GM12801 (cell line): ENCODE measurements around the gene METTL21C.

Experiments
- TF ChIP-seq, protein P1 (sequence below): IDR thresholded peaks from one replicate; pipeline ENCODE4 v1.5.1; 2011; ENCODE audit warnings: control low read depth; ENCODE audit not compliant: insufficient read length; ENCODE audit errors: extremely low read depth

The METTL21C gene

DNA sequence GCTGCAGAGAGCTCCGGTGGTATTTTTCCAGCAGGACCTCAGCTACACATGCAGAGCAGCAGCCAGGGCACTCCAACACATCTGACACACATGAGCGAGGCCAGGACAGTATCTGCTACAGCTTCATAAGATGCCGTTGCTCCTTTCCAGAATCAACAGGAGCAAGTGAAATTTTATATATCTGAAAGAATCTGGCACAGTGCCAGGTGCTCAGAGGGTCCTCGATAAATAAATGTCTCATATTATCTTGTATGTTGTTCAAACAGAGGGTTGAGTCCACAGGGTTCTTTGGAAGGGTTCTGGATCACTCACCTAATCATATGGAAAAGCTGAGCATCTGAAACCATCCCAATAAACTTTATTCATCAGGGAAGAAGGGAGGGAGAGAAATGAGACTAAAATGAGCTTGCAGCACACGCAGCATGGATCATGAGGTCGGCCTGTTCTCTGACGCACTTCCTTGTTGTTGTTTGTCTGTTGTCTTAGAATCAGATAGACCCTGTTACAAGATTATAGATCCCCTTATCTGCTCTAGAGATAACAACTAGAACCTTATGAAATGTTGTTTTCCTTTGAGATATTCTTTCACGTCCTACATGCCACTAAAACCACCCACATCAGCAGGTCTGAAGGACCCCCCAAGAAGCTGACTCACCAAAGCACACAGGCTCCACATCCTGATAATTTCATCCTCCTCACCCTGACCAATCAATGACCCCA is 3.2 kb upstream of the METTL21C start:
- TF ChIP-seq, protein P1, sequence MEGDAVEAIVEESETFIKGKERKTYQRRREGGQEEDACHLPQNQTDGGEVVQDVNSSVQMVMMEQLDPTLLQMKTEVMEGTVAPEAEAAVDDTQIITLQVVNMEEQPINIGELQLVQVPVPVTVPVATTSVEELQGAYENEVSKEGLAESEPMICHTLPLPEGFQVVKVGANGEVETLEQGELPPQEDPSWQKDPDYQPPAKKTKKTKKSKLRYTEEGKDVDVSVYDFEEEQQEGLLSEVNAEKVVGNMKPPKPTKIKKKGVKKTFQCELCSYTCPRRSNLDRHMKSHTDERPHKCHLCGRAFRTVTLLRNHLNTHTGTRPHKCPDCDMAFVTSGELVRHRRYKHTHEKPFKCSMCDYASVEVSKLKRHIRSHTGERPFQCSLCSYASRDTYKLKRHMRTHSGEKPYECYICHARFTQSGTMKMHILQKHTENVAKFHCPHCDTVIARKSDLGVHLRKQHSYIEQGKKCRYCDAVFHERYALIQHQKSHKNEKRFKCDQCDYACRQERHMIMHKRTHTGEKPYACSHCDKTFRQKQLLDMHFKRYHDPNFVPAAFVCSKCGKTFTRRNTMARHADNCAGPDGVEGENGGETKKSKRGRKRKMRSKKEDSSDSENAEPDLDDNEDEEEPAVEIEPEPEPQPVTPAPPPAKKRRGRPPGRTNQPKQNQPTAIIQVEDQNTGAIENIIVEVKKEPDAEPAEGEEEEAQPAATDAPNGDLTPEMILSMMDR = no peak

DNA sequence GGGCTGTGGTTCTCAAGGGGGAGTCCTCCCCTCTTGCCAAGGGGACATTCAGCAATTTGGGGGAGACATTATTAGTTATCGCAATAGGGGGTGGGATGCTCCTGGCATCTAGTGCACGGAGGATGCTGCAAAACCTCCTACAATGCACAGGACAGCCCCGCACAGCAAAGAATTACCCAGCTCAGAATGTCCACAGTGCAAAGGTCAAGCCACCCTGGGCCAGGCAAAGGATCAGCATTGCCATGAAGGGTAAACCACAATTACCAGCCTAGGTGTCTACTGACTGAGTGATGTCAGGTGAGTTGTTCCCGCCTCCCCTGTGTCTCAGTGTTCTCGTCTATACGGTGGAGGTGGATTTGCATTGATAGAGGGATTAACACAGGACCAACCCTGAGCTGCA is 2.4 kb upstream of the METTL21C start:
- TF ChIP-seq, protein P1 = no peak

DNA sequence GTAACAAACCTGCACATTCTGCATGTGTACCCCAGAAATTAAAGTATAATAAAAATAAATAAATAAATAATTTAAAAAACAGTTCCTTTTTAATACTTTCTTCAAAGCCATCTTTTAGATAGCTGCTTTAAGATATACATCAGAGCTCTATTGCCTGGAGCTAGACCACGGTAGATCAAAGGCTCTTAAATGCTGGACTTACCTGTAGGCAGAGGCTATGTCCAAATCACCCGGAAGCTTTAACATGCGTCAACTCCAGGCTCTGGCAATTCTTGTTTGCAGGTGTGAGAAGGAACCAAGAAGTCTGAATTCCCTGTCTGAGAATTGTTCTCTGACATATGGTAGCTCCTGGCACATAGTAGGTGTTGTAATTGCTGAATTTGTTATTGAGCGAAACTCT is 1.6 kb upstream of the METTL21C start:
- TF ChIP-seq, protein P1 = no peak

DNA sequence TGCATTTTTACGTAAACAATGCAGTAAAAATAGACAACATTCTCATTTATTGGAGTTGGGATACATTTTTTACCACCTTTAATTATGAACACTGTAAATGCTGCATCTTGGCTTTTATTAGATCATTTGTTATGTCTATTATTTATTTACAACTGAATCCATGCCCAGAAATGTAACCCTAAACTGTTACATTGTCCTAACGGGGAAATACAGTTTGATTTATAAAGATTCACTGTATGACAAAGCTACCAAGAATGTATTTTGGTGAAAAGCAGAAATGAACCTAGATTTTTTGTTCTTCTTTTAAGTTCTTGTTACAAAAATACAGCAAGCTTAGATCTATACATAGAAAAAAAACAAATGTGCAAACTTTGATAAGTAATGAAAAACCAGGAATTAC is 1.1 kb downstream of the METTL21C start:
- TF ChIP-seq, protein P1 = no peak

DNA sequence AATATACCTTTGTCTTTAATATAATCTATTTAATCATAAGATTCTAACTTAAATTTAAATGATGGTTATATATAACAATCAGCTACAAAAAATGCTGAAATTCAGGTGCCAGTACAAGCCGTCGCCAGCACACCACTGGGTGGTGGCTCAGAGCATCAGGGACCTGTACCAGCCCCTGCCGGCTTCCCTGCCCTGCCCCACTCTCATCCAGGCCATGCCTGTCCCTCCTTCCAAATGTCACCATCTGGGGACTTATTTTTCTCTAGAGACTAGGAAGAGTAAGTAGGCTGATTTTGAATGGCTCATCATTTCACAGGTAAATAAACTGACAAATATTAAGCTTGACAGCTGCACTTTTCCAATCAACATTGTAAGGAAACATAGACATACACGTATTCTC is 1.6 kb downstream of the METTL21C start:
- TF ChIP-seq, protein P1 = no peak

DNA sequence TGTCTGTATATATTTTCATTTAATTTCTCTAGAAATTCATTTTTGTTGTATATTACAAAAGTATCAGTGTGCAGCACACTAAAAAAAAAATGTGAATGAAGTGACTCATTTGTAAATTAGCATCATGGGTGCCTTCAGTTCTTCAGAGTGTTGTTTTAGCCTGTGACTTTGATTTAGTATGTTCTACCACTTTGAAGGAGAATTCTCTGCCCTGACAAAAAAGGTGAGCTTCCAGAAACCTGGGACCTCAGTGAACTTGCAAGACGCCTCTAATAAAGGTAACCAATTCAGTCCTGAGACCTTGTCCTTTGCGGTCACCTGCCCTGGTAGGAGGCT is 2.4 kb downstream of the METTL21C start:
- TF ChIP-seq, protein P1 = no peak

DNA sequence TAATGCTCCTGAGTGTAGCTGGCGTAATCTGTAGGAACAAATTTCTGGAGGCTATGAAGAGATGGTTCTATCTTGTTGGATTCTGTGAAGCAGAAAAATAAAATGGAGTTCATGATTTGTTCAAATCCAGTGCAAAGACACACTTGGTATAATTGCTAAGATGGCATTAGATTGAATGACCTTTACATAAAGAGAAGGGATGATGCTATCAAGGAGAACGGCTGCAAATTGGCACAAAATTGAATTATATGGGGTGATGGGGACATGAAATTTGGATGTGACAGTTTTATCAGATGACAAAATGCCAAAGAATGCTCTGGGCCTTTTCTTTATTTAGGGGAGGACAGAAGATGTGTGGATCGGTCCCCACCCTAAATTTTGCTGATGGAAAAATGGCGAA is 4.0 kb downstream of the METTL21C start:
- TF ChIP-seq, protein P1 = no peak
